Measurements from ENCODE around the gene HNRNPA1L2. TPM values are rescaled to one million over a fixed set of nuclear protein-coding genes. Genes with fewer than 3 reads are reported as not detected.

Gene HNRNPA1L2
- total RNA-seq, 1 experiment from 2014 or later = 6.2 TPM

DNA sequence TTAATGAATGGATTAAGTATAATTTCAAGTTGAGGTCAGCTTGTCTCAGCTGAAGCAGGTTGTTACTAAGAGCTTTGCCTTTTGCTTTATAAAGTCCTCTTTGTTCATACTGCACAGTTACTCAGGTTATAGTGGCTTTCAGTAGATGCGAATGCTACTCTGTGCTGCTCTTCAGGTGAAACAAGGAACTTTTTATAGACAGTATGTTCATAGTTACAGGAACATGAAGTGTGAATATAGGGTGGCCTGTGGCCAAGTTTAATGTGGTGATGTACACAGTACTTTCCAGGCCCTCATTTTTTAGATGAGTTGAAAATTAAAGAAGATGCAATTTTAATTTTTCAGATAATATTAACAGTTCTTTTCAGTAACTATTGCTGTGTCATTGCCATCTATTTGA lies 31.2 kb downstream of the HNRNPA1L2 start:
- H3K4me1 ChIP-seq (ENCODE audit: control insufficient read depth in 1 of 2, insufficient read depth in 2 of 2, low read length in 2 of 2) = no peaks in the 10 kb centered on the region
- ATAC-seq = no peak
- intact Hi-C loops (cut with micrococcal nuclease) = no loop called here
- H3K4me3 ChIP-seq (replicated peaks in 1 of 2; ENCODE audit: low read depth in 1 of 2, low read length in 2 of 2) = no peak overlapping the region
- H2AFZ ChIP-seq (ENCODE audit: low read depth, low read length, poor library complexity, severe bottlenecking) = no peak overlapping the region
- POLR2A ChIA-PET = no interaction called here
- CTCF ChIA-PET = interaction anchor here (0.6 kb wide), 1 partner anchor 34 kb away, joined by 3 read pairs; no protein-coding TSS in a partner anchor
- H3K27me3 ChIP-seq (ENCODE audit: insufficient read depth, low read length) = no peaks in the 10 kb centered on the region
- peaks cover 95% of the 10 kb centered on the region for H3K79me2 ChIP-seq (ENCODE audit: insufficient read depth, low read length)
- TF ChIP-seq CEBPB (IDR thresholded peaks at IDR 0.05; ENCODE audit: low read depth) = no peak
- TF ChIP-seq ATF3 (IDR thresholded peaks at IDR 0.05) = no peak
- no peak for TF ChIP-seq SRF (IDR thresholded peaks at IDR 0.05; ENCODE audit: low read depth)
- no peak for TF ChIP-seq SP1 (IDR thresholded peaks at IDR 0.05; ENCODE audit: low read depth)
- TF ChIP-seq CBX3 (IDR thresholded peaks at IDR 0.05; ENCODE audit: low read depth) = no peak
- TF ChIP-seq, protein P1, sequence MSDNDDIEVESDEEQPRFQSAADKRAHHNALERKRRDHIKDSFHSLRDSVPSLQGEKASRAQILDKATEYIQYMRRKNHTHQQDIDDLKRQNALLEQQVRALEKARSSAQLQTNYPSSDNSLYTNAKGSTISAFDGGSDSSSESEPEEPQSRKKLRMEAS (IDR thresholded peaks at IDR 0.05) = no peak
- TF ChIP-seq FOSL1 (IDR thresholded peaks at IDR 0.05; ENCODE audit: low read depth) = no peak
- TF ChIP-seq POLR2AphosphoS5 (IDR thresholded peaks at IDR 0.05; ENCODE audit: low read depth, low read length) = no peak
- TF ChIP-seq POLR2A (IDR thresholded peaks at IDR 0.05; ENCODE audit: borderline replicate concordance, extremely low read depth, insufficient read depth, insufficient read length) = no peak
- TF ChIP-seq ZBTB33 (IDR thresholded peaks at IDR 0.05; ENCODE audit: extremely low read depth, insufficient replicate concordance, low read length) = no peak
- TF ChIP-seq EZH2phosphoT487 (IDR thresholded peaks at IDR 0.05; ENCODE audit: borderline replicate concordance) = no peak
- TF ChIP-seq ZNF274 (IDR thresholded peaks at IDR 0.05; ENCODE audit: low read depth, low read length) = no peak
- TF ChIP-seq RAD21 (IDR thresholded peaks at IDR 0.05; ENCODE audit: low read depth) = no peak
- TF ChIP-seq ELF1 (IDR thresholded peaks at IDR 0.05; ENCODE audit: borderline replicate concordance, low read depth) = no peak
- no peak for TF ChIP-seq YY1 (IDR thresholded peaks at IDR 0.05; ENCODE audit: extremely low read depth, insufficient replicate concordance, low read depth, low read length)
- TF ChIP-seq EZH2 (IDR thresholded peaks at IDR 0.05) = no peak
- TF ChIP-seq, protein P2, sequence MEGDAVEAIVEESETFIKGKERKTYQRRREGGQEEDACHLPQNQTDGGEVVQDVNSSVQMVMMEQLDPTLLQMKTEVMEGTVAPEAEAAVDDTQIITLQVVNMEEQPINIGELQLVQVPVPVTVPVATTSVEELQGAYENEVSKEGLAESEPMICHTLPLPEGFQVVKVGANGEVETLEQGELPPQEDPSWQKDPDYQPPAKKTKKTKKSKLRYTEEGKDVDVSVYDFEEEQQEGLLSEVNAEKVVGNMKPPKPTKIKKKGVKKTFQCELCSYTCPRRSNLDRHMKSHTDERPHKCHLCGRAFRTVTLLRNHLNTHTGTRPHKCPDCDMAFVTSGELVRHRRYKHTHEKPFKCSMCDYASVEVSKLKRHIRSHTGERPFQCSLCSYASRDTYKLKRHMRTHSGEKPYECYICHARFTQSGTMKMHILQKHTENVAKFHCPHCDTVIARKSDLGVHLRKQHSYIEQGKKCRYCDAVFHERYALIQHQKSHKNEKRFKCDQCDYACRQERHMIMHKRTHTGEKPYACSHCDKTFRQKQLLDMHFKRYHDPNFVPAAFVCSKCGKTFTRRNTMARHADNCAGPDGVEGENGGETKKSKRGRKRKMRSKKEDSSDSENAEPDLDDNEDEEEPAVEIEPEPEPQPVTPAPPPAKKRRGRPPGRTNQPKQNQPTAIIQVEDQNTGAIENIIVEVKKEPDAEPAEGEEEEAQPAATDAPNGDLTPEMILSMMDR (IDR thresholded peaks at IDR 0.05 in 2 of 3, conservative IDR thresholded peaks at IDR 0.05 in 1 of 3; ENCODE audit: borderline replicate concordance in 1 of 3, insufficient read depth in 1 of 3, low read depth in 2 of 3, low read length in 2 of 3) = no peak
- TF ChIP-seq JUND (IDR thresholded peaks at IDR 0.05) = no peak
- TF ChIP-seq TCF7L2 (IDR thresholded peaks at IDR 0.05; ENCODE audit: borderline replicate concordance, extremely low read depth, insufficient read depth, insufficient read length) = no peak
- no peak for TF ChIP-seq SIN3A (IDR thresholded peaks at IDR 0.05; ENCODE audit: low read depth)
- H3K9ac ChIP-seq (ENCODE audit: low read length) = no peak overlapping the region
- peaks cover 23 to 24% of the 10 kb centered on the region in 2 experiments for H3K36me3 ChIP-seq (ENCODE audit: control insufficient read depth in 1 of 2, insufficient read depth in 2 of 2, low read length in 2 of 2)
- H3K9me2 ChIP-seq (ENCODE audit: insufficient read depth) = no peaks in the 10 kb centered on the region
- BruUV-seq (replicated peaks) = no TSS peak
- RAD21 ChIA-PET (ENCODE audit: low non-redundant PET in 1 of 2, low total read pairs in 2 of 2, uncharacterized antibody in 2 of 2, unreplicated experiment in 2 of 2) = no interaction called here
- H3K27ac ChIP-seq (ENCODE audit: low read depth, low read length) = no peak overlapping the region
- H4K20me1 ChIP-seq (ENCODE audit: insufficient read depth) = no peaks in the 10 kb centered on the region
- H3K4me2 ChIP-seq (ENCODE audit: low read length) = no peak overlapping the region
- no peak for DNase-seq (ENCODE audit: low read depth, low spot score)
- no peaks in the 10 kb centered on the region for H3K9me3 ChIP-seq (ENCODE audit: control insufficient read depth in 1 of 2, insufficient read depth in 1 of 2, low read depth in 1 of 2, low read length in 2 of 2)

Measured in HCT116 (cell line).